ENCODE measurements around the gene DDIT4. TPM values are rescaled to one million over a fixed set of nuclear protein-coding genes. Genes with fewer than 3 reads are reported as not detected.

Gene DDIT4
- total and polyA plus RNA-seq, 9 of the 15 experiments (the other 6 are each of a cell fraction or from before 2014, with no cell fraction given), result 8.2 to 675 (median 159) TPM

GRCh38 chr10:72297281-72297804 is 23.6 kb downstream of the DDIT4 start:
- H2AFZ ChIP-seq (ENCODE audit: low read depth, low read length), result peak overlapping the region; percentile 50
- POLR2A ChIA-PET, result interaction anchor here (0.8 to 4.3 kb wide), 13 partner anchors 10 to 302 kb away, joined by 3 to 68 read pairs (median 4); partner anchors contain the start of gene DDIT4
- H4K20me1 ChIP-seq (replicated peaks; ENCODE audit: control insufficient read depth, insufficient read depth, low read length), result no peaks in the 10 kb centered on the region
- H3K9me1 ChIP-seq (ENCODE audit: control insufficient read depth, insufficient read depth, low read length), result peaks cover 4% of the 10 kb centered on the region
- WGBS (ENCODE audit: insufficient coverage, low coverage, missing lambda C conversion rate), result 1% methylated on average over 30 of the region's 30 CpGs
- H3K36me3 ChIP-seq (ENCODE audit: control insufficient read depth, insufficient read depth, low read length), result no peaks in the 10 kb centered on the region
- in situ Hi-C loops (cut with MboI) (no loop called here), intact Hi-C loops (cut with micrococcal nuclease) (loop anchor here (1.0 to 2.0 kb wide), 2 partner anchors 21 to 24 kb away; no protein-coding TSS in a partner anchor)
- ATAC-seq (peak; percentile 45), DNase-seq (ENCODE audit: extremely low read depth in 1 of 4, low spot score in 3 of 4) (peak; percentile 60 to 87 (median 68)), FAIRE-seq (peak; percentile 78)
- H3K9ac ChIP-seq (ENCODE audit: insufficient read depth in 1 of 2, low read depth in 2 of 2, low read length in 2 of 2), result peak overlapping the region; percentile 94 to 98
- peaks cover 41 to 48% of the 10 kb centered on the region in 2 experiments for H3K4me1 ChIP-seq (replicated peaks in 1 of 2; ENCODE audit: control insufficient read depth in 2 of 2, insufficient read depth in 2 of 2, low read length in 2 of 2)
- peaks cover 7% of the 10 kb centered on the region for H3K79me2 ChIP-seq (ENCODE audit: control insufficient read depth, insufficient read depth, low read length)
- no peaks in the 10 kb centered on the region; a peak in 1 of 5 replicates for H3K27me3 ChIP-seq (ENCODE audit: control insufficient read depth in 2 of 2, insufficient read depth in 2 of 2, low read length in 2 of 2)
- peak overlapping the region; percentile 94 for H3K27ac ChIP-seq (ENCODE audit: extremely low read depth, low read depth, low read length)
- BruUV-seq (replicated peaks), result TSS peak; percentile 93
- peak overlapping the region; percentile 96 for H3K4me2 ChIP-seq (ENCODE audit: insufficient read depth, low read length)
- H3K9me3 ChIP-seq (replicated peaks; ENCODE audit: control insufficient read depth, insufficient read depth, low read depth, low read length), result no peaks in the 10 kb centered on the region
- CTCF ChIA-PET (ENCODE audit: low intra/inter-chr PET ratio), result no interaction called here
- peak overlapping the region; percentile 55 for H3K4me3 ChIP-seq
- TF ChIP-seq ZNF561 (CRISPR knock-in tag; conservative IDR thresholded peaks at IDR 0.05), result no peak
- TF ChIP-seq GATAD2A (IDR thresholded peaks at IDR 0.05), result no peak
- TF ChIP-seq HMG20B (CRISPR knock-in tag; IDR thresholded peaks at IDR 0.05), result peak; percentile 78; the same call in 1 of the 2 replicates
- TF ChIP-seq, protein P1, sequence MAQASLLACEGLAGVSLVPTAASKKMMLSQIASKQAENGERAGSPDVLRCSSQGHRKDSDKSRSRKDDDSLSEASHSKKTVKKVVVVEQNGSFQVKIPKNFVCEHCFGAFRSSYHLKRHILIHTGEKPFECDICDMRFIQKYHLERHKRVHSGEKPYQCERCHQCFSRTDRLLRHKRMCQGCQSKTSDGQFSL (CRISPR knock-in tag; IDR thresholded peaks at IDR 0.05), result peak; percentile 73; the same call in 1 of the 2 replicates
- TF ChIP-seq, protein P1 (tag; IDR thresholded peaks at IDR 0.05), result no peak
- TF ChIP-seq BDP1 (IDR thresholded peaks at IDR 0.05; ENCODE audit: insufficient read depth, insufficient read length), result no peak
- peak; percentile 83; a peak in 3 of 4 replicates for TF ChIP-seq ARNT (IDR thresholded peaks at IDR 0.05)
- peak; percentile 92 for TF ChIP-seq ETV5 (CRISPR knock-in tag; IDR thresholded peaks at IDR 0.05; ENCODE audit: low read depth)
- no peak for TF ChIP-seq CLOCK (CRISPR knock-in tag; IDR thresholded peaks at IDR 0.05; ENCODE audit: borderline replicate concordance)
- TF ChIP-seq ZNF778 (CRISPR knock-in tag; IDR thresholded peaks at IDR 0.05), result no peak
- TF ChIP-seq MYNN (IDR thresholded peaks at IDR 0.05), result peak; percentile 89
- TF ChIP-seq MYNN (CRISPR knock-in tag; IDR thresholded peaks at IDR 0.05), result no peak
- TF ChIP-seq POLR3G (IDR thresholded peaks at IDR 0.05; ENCODE audit: extremely low read depth, insufficient read length, insufficient replicate concordance), result no peak
- TF ChIP-seq POLR2AphosphoS5 (IDR thresholded peaks at IDR 0.05; ENCODE audit: control insufficient read depth, insufficient read depth, low read depth, low read length), result peak; percentile 31; the same call in 1 of the 2 replicates
- TF ChIP-seq ZNF165 (CRISPR knock-in tag; IDR thresholded peaks at IDR 0.05; ENCODE audit: borderline replicate concordance), result 0 out of 2 replicates have a peak, but pooled peaks have one; percentile 81
- TF ChIP-seq ZNF23 (CRISPR knock-in tag; IDR thresholded peaks at IDR 0.05), result no peak
- TF ChIP-seq HNRNPH1 (optimal IDR thresholded peaks at IDR 0.05; ENCODE audit: low read depth, low read length), result no peak
- TF ChIP-seq MBD2 (IDR thresholded peaks at IDR 0.05; ENCODE audit: borderline replicate concordance, low read depth), result peak; percentile 61; the same call in 1 of the 2 replicates
- TF ChIP-seq TARDBP (IDR thresholded peaks at IDR 0.05), result peak; percentile 76; the same call in 1 of the 2 replicates
- TF ChIP-seq NFXL1 (CRISPR knock-in tag; IDR thresholded peaks at IDR 0.05), result peak; percentile 75; the same call in 1 of the 2 replicates
